GM13976 (cell line): ENCODE results near the gene CABLES1.

Source experiments
- DNase-seq: peaks from one replicate; pipeline ENCODE4 v3.0.0; 2012; ENCODE audit warnings: low spot score
- in situ Hi-C: fragments of 300-500 bp; cut with MboI; formaldehyde crosslinking; loops from one replicate; pipeline ENCODE4 v1.12.0; 2022; ENCODE audit warnings: low sequenced_read_pairs, mixed read lengths, inconsistent platforms; ENCODE audit not compliant: unreplicated experiment
- TF ChIP-seq, protein P1 (sequence below): IDR thresholded peaks from 2 replicates; pipeline ENCODE4 v1.5.1; 2012; ENCODE audit warnings: borderline replicate concordance, mild to moderate bottlenecking; ENCODE audit not compliant: insufficient read depth; ENCODE audit errors: extremely low read depth, missing control alignments, control extremely low read depth

The CABLES1 gene

DNA sequence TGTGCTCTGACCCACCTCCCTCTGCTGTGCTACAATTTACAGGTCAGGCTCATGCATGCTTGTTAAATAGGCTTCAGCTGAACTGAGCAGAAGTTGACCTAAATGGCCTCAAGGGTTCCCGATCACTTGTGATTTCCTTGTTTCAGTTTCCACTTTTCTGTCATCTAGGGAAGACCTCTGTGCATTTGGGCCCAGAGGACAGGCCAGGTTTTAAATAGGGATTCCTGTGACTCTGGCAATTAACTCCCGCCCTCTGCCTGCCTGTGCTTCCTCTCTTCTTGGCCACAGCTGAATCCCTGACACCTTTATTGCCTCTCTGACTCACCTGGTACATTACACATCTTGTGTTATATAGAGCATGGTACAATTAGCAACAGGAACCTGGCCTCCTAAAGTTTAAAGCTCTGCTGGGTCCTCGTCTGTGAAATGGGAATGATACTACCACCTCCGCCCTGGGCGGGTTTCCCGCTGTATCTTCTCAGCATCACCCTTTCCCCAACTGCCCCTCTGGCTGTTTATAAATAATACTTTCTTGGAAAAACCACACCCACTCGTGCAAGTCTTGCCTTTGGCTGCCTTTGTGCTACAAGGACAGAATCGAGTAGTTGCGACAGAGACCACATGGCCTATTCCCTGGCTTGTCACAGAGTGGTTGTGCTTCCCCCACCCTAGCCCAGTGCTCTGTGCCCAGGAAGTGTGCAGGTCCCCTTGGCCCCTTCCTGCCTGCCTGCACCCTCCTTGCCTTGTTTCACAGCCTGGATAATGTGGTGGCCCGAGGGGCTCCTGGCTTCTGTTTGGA, 7.9 kb downstream of the CABLES1 start:
- TF ChIP-seq, protein P1, sequence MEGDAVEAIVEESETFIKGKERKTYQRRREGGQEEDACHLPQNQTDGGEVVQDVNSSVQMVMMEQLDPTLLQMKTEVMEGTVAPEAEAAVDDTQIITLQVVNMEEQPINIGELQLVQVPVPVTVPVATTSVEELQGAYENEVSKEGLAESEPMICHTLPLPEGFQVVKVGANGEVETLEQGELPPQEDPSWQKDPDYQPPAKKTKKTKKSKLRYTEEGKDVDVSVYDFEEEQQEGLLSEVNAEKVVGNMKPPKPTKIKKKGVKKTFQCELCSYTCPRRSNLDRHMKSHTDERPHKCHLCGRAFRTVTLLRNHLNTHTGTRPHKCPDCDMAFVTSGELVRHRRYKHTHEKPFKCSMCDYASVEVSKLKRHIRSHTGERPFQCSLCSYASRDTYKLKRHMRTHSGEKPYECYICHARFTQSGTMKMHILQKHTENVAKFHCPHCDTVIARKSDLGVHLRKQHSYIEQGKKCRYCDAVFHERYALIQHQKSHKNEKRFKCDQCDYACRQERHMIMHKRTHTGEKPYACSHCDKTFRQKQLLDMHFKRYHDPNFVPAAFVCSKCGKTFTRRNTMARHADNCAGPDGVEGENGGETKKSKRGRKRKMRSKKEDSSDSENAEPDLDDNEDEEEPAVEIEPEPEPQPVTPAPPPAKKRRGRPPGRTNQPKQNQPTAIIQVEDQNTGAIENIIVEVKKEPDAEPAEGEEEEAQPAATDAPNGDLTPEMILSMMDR = no peak
- DNase-seq = no peak
- in situ Hi-C loops = no loop called here

DNA sequence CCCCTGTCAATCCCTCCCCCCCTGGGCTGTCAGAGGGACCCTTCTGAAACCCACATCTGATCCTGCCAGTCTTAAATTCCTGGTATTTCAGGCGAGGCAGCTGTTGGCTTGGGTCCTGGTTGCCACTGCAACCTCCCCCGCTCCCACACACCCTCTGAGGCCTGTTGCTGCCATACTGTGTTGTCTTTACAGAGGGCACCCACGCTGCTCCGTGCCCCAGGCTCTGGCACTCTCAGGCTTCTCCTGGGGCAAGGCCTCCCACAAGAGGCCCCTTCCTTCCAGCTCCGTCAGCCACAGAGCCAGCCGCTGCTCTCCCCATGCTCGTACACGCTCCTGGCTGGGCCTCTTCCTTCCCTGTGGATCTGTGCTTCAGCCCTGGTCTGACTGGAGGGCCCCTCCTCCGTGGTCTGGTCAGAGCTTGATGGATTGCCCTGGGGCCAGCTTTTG, 8.6 kb downstream of the CABLES1 start:
- TF ChIP-seq, protein P1 = no peak
- in situ Hi-C loops = no loop called here

DNA sequence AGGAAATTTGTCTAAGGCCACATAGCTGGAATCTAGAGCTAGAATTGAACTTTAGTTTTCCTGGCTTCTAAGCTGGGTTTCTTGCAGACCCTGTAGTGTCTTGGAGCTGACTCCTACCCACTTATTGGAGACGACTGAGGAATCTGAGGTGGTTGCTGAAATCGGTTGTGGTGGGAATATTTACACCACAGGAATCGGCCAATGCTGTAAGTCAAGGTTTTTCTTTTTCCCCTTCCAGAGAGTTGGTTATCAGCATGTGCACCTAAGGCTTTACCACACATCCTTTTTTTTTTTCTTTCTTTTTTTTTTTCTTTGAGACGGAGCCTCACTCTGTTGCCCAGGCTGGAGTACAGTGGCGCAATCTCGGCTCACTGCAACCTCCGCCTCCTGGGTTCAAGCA, 9.4 kb downstream of the CABLES1 start:
- no peak for DNase-seq
- in situ Hi-C loops = no loop called here
- TF ChIP-seq, protein P1 = no peak

More for the DNA sequence above, 8.6 kb downstream of the CABLES1 start:
- DNase-seq = no peak

DNA sequence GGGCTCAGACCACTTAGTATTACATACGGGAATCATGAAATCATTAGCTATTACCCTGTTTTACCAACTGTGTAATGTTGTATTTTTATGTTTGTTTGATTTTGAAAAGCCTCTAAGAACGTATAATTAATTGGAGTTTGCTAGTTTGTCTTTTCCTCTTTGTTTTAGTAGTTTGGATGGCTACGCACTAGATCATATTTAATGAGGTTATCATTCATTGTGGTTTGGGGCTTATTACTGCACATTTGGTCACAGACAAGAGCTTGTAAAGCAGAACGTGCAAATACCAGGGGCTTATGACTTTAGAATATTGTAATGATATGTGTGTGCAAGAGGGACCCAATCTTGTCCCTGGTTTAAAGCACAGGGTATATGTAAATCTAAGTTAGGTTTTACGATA, 10.3 kb downstream of the CABLES1 start:
- in situ Hi-C loops = no loop called here
- TF ChIP-seq, protein P1 = no peak
- DNase-seq = no peak

DNA sequence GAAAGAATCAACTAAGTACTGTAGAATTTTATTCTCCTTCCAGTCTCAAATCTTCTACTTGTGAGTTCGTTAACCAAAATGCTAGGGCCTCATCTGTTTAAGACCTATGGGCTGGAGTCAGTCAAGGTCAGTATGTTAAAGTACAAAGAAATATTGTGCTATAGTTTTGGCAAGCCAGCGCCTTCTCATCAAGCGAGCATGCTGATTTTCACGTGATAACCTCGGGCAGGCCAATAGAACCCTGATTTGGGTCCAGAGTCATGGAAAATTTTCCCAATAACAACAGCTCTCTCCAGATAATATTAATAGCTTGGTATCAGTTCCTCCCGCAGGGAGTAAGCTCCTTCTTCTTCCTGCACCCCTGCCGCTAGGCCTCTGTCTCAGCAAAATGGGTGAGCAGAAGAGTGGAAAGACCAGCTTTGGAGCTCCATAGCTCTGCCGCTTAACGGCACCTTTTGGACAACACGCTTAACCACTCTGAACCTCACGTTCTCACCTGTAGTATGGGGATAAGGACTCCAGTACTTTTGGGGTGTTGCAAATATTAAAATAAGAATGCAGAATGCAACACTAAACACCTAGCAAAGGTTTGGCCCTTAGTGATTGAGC, 11.7 kb downstream of the CABLES1 start:
- TF ChIP-seq, protein P1 = no peak
- no peak for DNase-seq
- in situ Hi-C loops = no loop called here

DNA sequence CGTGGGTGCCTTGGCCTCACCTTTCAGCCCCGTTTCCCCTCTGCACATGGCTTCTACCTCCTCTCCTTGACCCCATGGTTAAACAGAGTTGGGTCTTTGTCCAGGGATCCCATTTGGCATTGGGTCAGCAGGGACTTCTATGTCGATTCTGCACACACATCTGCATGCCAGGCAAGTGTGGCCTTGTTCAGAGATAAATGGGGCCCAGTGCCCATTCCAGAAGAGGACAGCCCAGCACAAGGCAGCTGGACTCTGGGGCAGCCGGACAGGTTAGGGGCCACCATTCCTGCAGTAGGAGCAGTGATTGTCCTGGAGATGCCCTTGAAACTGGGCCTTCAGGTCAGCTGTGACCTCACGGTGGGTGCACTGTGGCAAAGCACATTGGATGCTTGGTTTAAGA, 13.1 kb downstream of the CABLES1 start:
- TF ChIP-seq, protein P1 = no peak
- no peak for DNase-seq
- in situ Hi-C loops = no loop called here
